HG02885 (cell line): ENCODE data around the gene KRT9.

ENCODE experiments used
- ATAC-seq: cut with Tn5 transposase; IDR thresholded peaks from one replicate; pipeline ENCODE4 v1.9.1; 2021; ENCODE audit warnings: mild to moderate bottlenecking; ENCODE audit not compliant: unreplicated experiment, poor library complexity

Gene KRT9

DNA sequence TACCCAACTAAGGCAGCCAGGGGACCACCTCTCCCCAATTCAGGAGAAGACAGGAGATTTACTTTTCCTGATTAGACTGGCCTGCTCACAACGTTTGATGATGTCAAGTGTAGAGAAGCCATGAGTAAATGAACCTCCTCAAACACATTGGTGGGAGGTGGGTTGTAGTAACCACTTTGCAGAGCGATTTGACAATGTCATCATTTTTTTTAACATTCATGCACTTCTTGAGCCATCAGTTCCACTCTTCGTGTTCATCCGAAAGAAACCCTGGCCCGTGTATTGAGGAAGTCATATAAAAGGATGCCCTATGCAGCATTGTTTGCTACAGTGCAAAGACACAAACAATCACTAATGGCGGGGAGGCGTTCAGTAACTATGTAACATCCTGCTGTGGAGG is 38.2 kb downstream of the KRT9 start:
- no peak for ATAC-seq

GRCh38 chr17:41532947-41533570 is 38.8 kb downstream of the KRT9 start:
- no peak for ATAC-seq

- no peak for ATAC-seq
Observed at GRCh38 chr17:41531993-41532392, 39.9 kb downstream of the KRT9 start.

- no peak for ATAC-seq
Observed at GRCh38 chr17:41530062-41531048, 41.5 kb downstream of the KRT9 start.

DNA sequence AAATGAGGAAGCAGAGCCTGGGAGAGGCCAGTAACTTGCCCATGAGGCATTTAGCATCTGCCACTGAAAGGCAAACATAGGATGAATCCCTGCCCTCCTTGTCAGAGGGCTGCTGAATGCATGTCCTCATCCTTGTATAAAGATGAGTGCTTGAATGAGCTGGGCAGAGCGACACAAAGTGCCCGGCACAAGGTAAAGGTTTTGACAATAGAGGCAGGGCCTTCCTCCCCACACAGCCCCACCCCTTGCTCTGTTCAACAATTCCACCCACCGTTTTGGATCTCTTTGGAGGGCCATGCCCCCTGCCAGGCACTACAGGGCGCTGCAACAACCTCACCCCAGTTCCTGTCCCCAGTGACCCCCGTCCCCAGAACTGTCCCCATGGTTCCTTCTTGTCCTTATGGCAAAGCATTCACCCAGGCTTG is 42.4 kb downstream of the KRT9 start:
- ATAC-seq, result no peak

DNA sequence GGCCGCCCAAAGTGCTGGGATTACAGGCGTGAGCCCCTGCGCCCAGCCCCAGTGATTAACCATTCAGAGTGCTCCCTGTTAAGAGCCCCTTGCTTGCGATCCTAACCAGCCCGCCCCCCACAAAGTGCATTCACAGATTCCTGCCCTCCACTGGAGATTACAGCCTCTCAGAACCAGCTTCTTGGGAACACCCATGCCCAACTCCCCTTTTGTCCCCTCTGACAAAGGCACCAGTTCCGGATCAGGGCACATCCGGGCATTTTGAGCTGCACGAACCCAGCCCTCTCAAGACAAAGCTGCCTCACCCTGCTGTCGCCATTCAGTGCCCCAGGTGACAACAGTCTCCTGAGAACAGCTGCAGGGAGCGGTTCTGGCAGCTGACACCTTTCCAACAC is 42.9 kb downstream of the KRT9 start:
- ATAC-seq, result no peak

- no peak for ATAC-seq
Observed at GRCh38 chr17:41527063-41528023, 44.5 kb downstream of the KRT9 start.

DNA sequence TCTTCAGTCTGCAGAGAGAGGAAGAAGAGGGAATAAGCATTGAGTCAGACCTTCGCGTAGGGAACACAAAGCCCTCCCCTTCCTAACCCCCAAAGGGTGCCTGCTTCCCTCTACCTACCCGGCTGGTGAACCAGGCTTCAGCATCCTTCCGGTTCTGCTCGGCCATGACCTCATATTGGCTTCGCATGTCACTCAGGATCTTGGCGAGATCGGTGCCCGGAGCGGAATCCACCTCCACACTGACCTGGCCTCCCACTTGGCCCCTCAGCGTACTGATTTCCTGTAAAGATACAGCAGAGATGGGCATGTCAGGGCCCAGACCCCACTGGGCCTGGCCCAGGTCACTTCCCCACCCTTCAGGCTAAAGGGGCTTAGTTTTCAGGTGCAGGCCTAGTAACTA is 47.6 kb downstream of the KRT9 start:
- no peak for ATAC-seq

GRCh38 chr17:41523787-41524186 is 48.1 kb downstream of the KRT9 start:
- no peak for ATAC-seq

GRCh38 chr17:41523225-41523593 is 48.6 kb downstream of the KRT9 start:
- no peak for ATAC-seq

DNA sequence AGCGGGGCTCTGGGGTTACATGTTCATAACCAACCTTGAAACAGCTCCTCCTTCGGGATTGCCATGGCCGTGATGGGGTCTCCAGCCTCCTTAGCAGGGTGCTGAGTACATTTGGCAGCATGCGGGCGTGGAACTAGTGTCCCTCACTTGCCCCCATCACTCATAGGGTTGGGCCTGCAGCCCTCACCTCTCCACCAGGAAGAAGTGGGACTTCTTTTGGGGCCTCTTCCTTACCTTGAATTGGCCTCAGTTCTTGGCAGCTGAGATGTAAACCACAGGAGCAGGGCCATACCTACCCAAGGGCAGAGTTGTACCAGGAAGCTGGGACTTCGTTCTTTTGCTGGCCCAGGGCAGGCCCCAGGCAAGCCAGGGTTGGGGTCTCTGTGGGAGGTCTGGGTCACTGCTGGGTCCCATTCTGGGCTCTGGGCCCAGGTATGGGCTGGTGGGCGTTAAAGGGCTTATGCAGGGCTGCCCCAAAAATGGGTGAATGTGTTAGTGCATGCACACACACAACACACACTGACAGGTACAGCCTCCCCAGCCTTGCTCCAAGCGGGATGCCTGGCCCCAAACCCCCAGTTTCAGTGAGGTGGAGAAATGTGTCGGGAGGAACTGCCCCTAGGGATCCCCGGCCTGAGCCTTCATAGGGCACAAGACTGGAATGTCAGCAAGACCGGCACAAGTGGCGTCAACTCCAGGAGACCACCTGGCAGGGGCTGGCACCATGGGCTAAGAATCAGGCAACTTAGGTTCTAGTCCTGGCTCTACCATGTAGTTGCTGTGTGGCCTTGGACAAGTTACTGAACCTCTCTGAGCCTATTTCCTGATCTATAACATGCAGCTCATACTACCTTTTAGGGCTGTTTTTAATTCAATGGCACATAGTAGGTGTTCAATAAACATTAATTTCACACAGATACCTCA is 49.3 kb downstream of the KRT9 start:
- no peak for ATAC-seq

GRCh38 chr17:41521574-41522261 is 50.1 kb downstream of the KRT9 start:
- no peak for ATAC-seq

GRCh38 chr17:41520821-41521521 is 50.9 kb downstream of the KRT9 start:
- ATAC-seq, result no peak

DNA sequence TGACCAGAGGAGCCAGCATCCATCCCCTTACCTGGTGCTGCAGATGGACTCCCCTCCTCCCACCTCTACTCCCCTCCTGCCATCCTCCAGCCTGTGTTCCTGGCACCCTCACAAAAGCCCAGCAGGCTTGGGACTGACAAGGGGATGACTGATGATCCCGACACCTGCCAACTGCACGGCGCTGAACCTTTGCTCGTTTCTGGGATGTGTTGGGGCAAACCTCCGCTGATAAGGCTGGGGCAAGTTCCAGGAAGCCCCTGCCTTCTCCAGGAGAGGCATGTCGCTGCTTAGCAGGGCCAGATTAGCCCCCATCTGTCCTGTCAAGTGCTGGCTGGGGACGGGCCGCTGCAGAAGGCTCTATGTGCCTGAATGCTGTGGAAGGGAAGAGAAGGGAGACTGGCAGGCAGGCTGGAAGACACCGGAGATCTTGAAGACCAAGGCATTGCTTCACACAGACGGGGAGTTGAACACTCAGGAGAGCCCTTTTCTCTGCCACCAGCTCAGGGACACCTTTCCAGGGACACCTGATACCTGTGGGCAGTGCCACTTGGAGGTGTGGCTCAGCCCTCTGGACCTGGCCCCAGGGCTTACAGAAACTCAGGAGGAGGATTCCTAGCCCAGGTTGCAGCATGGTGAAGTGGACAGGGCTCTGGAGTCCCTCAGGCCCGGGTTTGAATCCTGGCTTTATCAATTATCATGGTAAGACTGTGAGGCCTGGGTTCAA is 52.2 kb downstream of the KRT9 start:
- ATAC-seq, result no peak

DNA sequence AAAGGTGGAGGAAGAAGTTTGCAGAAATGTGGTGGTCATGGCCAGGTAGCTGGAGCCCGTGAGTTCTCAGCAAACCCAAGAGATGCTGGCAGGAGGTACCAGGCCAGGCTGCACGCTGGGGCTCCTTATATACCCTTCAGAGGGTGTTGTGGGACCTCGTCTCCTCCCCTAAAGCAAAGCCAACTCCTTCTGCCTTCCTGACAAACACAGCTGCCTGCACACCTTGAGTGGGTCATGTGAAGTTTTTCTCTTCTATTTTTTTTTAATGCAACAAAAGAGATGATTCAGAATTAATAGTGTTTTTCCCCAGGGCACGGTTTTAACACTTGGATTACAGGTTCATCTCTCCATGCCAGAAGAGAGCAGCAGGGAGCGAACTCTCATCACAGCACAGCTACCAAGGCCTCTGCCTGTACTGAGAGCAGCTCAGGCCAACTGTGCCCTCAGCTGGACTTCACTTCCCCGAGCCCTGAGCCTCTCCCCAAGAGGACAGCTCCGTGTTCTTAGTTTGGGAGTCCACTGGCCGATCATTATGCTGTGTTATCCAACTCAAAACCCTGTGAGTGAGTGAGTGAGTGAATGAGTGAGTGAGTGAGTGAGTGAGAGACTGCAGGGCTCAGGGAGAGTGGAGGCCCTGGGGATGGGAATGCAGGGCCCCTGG is 52.9 kb downstream of the KRT9 start, which contains the start of gene KRT15:
Gene KRT15, minus strand, starts transcription at position 102 of the 661 bp plus-strand sequence. Its CDS starts 63 bp downstream, at position 39.
- ATAC-seq, result no peak

GRCh38 chr17:41518031-41518430 is 53.8 kb downstream of the KRT9 start:
- no peak for ATAC-seq

DNA sequence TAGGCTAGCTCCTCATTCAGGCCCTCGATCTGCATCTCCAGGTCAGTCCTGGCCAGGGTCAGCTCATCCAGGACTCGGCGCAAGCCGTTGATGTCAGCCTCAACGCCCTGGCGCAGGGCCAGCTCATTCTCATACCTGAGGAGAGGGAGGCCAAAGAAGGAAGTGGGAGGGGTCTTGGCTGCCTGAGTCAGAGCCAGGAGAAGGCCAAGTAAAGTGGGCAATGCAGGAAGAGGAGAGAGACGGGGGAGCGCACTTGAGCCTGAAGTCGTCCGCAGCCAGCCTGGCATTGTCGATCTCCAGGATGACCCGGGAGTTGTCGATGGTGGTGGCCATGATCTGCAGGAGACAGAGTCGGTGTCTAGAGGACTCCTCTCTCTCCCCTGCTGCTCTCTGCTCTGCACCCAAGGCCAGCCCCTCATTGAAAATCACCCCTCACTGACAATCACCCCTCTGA is 55.0 kb downstream of the KRT9 start:
- no peak for ATAC-seq
